HepG2 (cell line): ENCODE measurements around the gene NINL.

Experiments
- ISL2 ChIP-seq: sonication (generic); formaldehyde crosslinking; IDR thresholded peaks from 2 replicates; pipeline ENCODE4 v1.5.0; 2020; ENCODE audit warnings: missing genetic modification reagents
- KDM5B ChIP-seq: sonication (generic); formaldehyde crosslinking; IDR thresholded peaks from 2 replicates; pipeline ENCODE4 v1.4.0; 2020; ENCODE audit warnings: missing genetic modification reagents, mild to moderate bottlenecking, borderline replicate concordance
- TAF1 ChIP-seq: sonication (generic); formaldehyde crosslinking; IDR thresholded peaks from 2 replicates; pipeline ENCODE4 v1.4.0; 2020; ENCODE audit warnings: missing genetic modification reagents
- TEAD2 ChIP-seq: sonication (generic); formaldehyde crosslinking; IDR thresholded peaks from 2 replicates; pipeline ENCODE4 v1.9.0; 2021; ENCODE audit warnings: missing genetic modification reagents
- ZNF331 ChIP-seq: sonication (generic); formaldehyde crosslinking; IDR thresholded peaks from 2 replicates; pipeline ENCODE4 v1.4.0; 2020; ENCODE audit warnings: missing genetic modification reagents
- TF ChIP-seq, protein P1 (sequence below): sonication (generic); formaldehyde crosslinking; IDR thresholded peaks from 2 replicates; pipeline ENCODE4 v1.9.0; 2021; ENCODE audit warnings: missing genetic modification reagents, borderline replicate concordance

DNA sequence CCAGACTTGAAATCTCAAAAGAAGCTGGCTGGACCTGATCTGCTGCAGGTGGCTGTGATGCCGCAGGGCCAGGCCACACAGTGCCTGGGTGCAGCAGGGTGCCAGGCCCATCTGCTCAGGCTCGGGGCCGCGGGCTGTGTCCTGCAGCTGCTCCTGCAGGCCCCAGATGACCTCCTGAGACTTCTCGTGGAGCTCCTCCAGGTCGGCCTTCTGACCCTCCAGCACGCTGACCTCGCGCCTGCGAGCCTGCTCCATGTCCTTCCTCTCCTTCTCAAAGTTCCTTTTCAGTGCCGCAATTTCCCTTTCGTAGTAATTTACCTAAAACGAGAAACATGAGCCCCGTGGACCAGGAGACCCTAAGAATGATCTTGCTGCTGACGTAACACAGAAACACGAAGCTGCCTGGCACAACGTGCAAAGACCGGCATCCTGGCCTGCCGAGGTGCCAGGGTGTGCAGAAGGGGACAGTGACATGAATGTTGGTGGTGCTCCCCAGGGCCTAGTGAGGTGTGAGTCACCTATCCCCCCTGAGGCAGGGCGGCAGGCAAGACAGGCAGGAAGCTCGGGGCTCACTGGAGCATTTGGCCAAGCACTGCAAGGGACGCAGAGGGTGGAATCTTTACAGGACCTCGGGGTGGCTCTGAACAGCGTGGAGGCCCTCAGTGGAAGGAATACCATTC lies 106.3 kb downstream of the NINL start:
- no peak for TF ChIP-seq TEAD2 (CRISPR knock-in tag)
- TF ChIP-seq TAF1 = no peak
- no peak for TF ChIP-seq KDM5B (CRISPR knock-in tag)
- TF ChIP-seq ZNF331 (CRISPR knock-in tag) = no peak
- TF ChIP-seq, protein P1, sequence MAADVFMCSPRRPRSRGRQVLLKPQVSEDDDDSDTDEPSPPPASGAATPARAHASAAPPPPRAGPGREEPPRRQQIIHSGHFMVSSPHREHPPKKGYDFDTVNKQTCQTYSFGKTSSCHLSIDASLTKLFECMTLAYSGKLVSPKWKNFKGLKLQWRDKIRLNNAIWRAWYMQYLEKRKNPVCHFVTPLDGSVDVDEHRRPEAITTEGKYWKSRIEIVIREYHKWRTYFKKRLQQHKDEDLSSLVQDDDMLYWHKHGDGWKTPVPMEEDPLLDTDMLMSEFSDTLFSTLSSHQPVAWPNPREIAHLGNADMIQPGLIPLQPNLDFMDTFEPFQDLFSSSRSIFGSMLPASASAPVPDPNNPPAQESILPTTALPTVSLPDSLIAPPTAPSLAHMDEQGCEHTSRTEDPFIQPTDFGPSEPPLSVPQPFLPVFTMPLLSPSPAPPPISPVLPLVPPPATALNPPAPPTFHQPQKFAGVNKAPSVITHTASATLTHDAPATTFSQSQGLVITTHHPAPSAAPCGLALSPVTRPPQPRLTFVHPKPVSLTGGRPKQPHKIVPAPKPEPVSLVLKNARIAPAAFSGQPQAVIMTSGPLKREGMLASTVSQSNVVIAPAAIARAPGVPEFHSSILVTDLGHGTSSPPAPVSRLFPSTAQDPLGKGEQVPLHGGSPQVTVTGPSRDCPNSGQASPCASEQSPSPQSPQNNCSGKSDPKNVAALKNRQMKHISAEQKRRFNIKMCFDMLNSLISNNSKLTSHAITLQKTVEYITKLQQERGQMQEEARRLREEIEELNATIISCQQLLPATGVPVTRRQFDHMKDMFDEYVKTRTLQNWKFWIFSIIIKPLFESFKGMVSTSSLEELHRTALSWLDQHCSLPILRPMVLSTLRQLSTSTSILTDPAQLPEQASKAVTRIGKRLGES (CRISPR knock-in tag) = no peak
- no peak for TF ChIP-seq ISL2 (CRISPR knock-in tag)
